Measurements from ENCODE around the gene ZCCHC24. TPM values are rescaled to one million over a fixed set of nuclear protein-coding genes. Genes with fewer than 3 reads are reported as not detected.

Gene ZCCHC24
- total RNA-seq, 1 donor from 2014 or later, result 3.3 TPM

- no peak for ATAC-seq
Measured at GRCh38 chr10:79359816-79360498, 85.5 kb downstream of the ZCCHC24 start.

GRCh38 chr10:79358811-79359210 is 86.6 kb downstream of the ZCCHC24 start:
- peak; percentile 95 for ATAC-seq

- ATAC-seq, result no peak
Measured at GRCh38 chr10:79357180-79357579, 88.2 kb downstream of the ZCCHC24 start.

- ATAC-seq, result peak; percentile 9
Measured at GRCh38 chr10:79356104-79356503, 89.3 kb downstream of the ZCCHC24 start.

GRCh38 chr10:79355420-79356017 is 89.9 kb downstream of the ZCCHC24 start:
- ATAC-seq, result no peak

GRCh38 chr10:79354615-79355014 is 90.8 kb downstream of the ZCCHC24 start:
- ATAC-seq, result no peak

GRCh38 chr10:79354141-79354540 is 91.3 kb downstream of the ZCCHC24 start:
- no peak for ATAC-seq

GRCh38 chr10:79353726-79354125 is 91.7 kb downstream of the ZCCHC24 start:
- no peak for ATAC-seq

GRCh38 chr10:79353000-79353406 is 92.4 kb downstream of the ZCCHC24 start:
- no peak for ATAC-seq

- ATAC-seq, result no peak
Measured at GRCh38 chr10:79352035-79352877, 93.2 kb downstream of the ZCCHC24 start.

- no peak for ATAC-seq
Measured at GRCh38 chr10:79351332-79351731, 94.1 kb downstream of the ZCCHC24 start.

- ATAC-seq, result no peak
Measured at GRCh38 chr10:79350407-79351154, 94.8 kb downstream of the ZCCHC24 start.

GRCh38 chr10:79349766-79350406 is 95.5 kb downstream of the ZCCHC24 start:
- ATAC-seq, result peak; percentile 25

- ATAC-seq, result no peak
Measured at GRCh38 chr10:79349072-79349491, 96.3 kb downstream of the ZCCHC24 start.

- ATAC-seq, result no peak
Measured at GRCh38 chr10:79348640-79348988, 96.8 kb downstream of the ZCCHC24 start.

- ATAC-seq, result peak; percentile 51
Measured at GRCh38 chr10:79347894-79348639, 97.4 kb downstream of the ZCCHC24 start.

- peak; percentile 81 for ATAC-seq
Measured at GRCh38 chr10:79347226-79347893, 98.1 kb downstream of the ZCCHC24 start, which contains the start of gene PPIF. Gene PPIF, plus strand, starts transcription at chr10:79347469. Its CDS starts 80 bp downstream, at chr10:79347549.

GRCh38 chr10:79346388-79347225 is 98.8 kb downstream of the ZCCHC24 start:
- no peak for ATAC-seq

GRCh38 chr10:79346012-79346340 is 99.4 kb downstream of the ZCCHC24 start:
- ATAC-seq, result no peak

Data from esophagus mucosa (tissue), 1 donor.